ENCODE measurements around the gene BEST2.

BEST2 gene

DNA sequence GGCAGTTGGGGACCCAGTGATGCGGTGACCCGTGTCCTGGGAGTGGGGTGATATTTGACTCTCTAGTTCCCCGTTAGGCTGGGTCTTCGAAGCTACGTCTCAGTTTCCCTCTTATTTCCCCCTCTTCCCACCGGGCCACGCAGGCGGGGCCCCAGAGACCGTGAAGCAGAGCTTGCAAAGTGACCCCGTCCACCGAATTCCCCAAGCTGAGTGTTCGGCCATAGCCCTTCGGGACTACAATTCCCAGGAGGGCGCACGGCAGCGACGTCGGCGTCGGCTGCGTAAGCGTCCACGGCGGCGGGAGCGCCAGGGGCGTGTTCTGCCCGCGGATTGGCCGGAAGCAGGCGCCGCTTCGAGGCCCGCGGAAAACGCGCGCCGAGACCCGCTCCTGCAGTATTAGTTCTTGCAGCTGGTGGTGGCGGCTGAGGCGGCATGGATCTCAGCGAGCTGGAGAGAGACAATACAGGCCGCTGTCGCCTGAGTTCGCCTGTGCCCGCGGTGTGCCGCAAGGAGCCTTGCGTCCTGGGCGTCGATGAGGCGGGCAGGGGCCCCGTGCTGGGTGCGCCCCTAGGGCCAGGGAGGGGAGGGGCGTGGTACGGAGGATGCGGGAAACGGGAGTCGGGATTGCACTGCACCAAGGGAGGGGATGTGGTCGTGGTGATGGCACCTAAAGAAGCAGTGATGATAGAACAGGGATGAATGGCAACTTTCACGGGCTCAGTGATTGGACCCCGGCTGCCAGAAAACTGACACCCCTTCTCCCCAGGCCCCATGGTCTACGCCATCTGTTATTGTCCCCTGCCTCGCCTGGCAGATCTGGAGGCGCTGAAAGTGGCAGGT is 54.9 kb downstream of the BEST2 start, which contains the start of gene RNASEH2A:
RNASEH2A (plus strand) TSS at position 343 of the 840 bp plus-strand sequence; CDS start at position 433, 90 bp downstream.
- no peaks in the 10 kb centered on the region for H3K9me3 Mint-ChIP-seq (ENCODE audit: low read depth)
- peaks cover 21% of the 10 kb centered on the region for H3K4me1 Mint-ChIP-seq (ENCODE audit: low read depth)
- H3K36me3 Mint-ChIP-seq = peaks cover 4% of the 10 kb centered on the region
- H3K27ac Mint-ChIP-seq = peak within 1 kb of the TSS; percentile 96
- H3K27me3 Mint-ChIP-seq = no peaks in the 10 kb centered on the region
- H3K4me3 Mint-ChIP-seq = peak within 1 kb of the TSS; percentile 95

Measured in activated naive CD8-positive, alpha-beta T cell (primary cell).